HCT116 (cell line): ENCODE measurements around the gene TSPYL6.

ENCODE experiments used
- CEBPB ChIP-seq: IDR thresholded peaks from 2 replicates; pipeline ENCODE4 v1.6.1; 2012; ENCODE audit warnings: low read depth
- CTCF ChIP-seq, 3 experiments: fragments of 200-600 bp in 1 of 3; sonication (generic) in 1 of 3; IDR thresholded peaks in 2 of 3; conservative IDR thresholded peaks in 1 of 3; 2 replicates each; pipeline ENCODE4 v1.5.1; 2012 to 2017; ENCODE audit warnings: low read depth in 2 of 3, low read length in 2 of 3, antibody characterized with exemption in 1 of 3, borderline replicate concordance in 1 of 3, control low read depth in 1 of 3, mild to moderate bottlenecking in 1 of 3, mixed read lengths in 1 of 3, mixed run types in 1 of 3, moderate library complexity in 1 of 3; ENCODE audit not compliant: insufficient read depth in 1 of 3
- EZH2 ChIP-seq: fragments of 200-600 bp; sonication (generic); IDR thresholded peaks from 2 replicates; pipeline ENCODE4 v1.6.1; 2017; ENCODE audit warnings: antibody characterized with exemption, mixed run types
- EZH2phosphoT487 ChIP-seq: fragments of 200-600 bp; IDR thresholded peaks from 2 replicates; pipeline ENCODE4 v1.6.1; 2018; ENCODE audit warnings: antibody characterized with exemption, borderline replicate concordance
- ZFX ChIP-seq: fragments of 450-650 bp; IDR thresholded peaks from 2 replicates; pipeline ENCODE4 v1.6.1; 2017
- TF ChIP-seq, protein P1 (sequence below): IDR thresholded peaks from 2 replicates; pipeline ENCODE4 v1.6.1; 2012

DNA sequence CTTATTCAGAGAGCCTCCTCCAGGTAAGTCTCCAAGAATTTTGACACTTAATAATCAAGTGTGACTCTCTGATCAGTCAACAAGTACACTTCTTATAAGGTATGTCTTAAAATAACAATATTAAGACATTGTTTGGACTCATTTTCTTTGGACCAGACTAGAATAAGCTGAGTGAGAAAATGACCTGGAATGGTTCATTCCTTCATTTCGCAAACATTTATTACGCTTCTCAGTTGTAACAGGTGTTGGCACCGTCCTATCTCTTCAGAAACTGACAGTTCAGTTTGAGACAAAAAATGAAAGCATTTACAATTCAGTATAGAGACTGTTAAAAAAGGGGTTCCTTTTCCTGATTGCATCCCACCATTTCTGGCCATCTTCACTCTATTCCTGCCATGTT lies 46.6 kb downstream of the TSPYL6 start:
- TF ChIP-seq CTCF (IDR thresholded peaks at IDR 0.05 in 2 of 3, conservative IDR thresholded peaks at IDR 0.05 in 1 of 3; ENCODE audit: borderline replicate concordance in 1 of 3, insufficient read depth in 1 of 3, low read depth in 2 of 3, low read length in 2 of 3) (no peak), ZFX (no peak), EZH2 (no peak), CEBPB (no peak), EZH2phosphoT487 (no peak)
- TF ChIP-seq, protein P1, sequence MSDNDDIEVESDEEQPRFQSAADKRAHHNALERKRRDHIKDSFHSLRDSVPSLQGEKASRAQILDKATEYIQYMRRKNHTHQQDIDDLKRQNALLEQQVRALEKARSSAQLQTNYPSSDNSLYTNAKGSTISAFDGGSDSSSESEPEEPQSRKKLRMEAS = no peak
